ENCODE measurements around the gene KCNIP1.

DNA sequence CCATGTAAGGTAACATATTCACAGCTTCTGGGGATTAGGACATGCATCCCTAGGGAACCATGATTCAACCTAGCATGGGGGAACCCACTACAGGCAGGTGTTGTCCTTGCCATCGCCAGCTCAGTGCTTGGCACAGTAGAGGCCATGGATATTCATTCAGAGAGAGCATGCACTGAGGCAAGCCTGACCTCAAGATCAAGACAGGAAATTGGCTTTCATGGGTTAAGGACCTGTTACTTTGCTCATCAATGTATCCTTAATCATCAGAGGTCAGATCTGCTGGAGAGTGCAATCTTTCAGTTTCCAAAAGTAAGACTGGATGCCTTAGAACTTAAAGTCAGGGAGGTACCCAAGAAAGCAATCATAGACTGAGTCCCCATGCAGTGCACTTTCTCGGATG lies 84.0 kb downstream of the KCNIP1 start:
- TF ChIP-seq, protein P1, sequence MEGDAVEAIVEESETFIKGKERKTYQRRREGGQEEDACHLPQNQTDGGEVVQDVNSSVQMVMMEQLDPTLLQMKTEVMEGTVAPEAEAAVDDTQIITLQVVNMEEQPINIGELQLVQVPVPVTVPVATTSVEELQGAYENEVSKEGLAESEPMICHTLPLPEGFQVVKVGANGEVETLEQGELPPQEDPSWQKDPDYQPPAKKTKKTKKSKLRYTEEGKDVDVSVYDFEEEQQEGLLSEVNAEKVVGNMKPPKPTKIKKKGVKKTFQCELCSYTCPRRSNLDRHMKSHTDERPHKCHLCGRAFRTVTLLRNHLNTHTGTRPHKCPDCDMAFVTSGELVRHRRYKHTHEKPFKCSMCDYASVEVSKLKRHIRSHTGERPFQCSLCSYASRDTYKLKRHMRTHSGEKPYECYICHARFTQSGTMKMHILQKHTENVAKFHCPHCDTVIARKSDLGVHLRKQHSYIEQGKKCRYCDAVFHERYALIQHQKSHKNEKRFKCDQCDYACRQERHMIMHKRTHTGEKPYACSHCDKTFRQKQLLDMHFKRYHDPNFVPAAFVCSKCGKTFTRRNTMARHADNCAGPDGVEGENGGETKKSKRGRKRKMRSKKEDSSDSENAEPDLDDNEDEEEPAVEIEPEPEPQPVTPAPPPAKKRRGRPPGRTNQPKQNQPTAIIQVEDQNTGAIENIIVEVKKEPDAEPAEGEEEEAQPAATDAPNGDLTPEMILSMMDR (conservative IDR thresholded peaks at IDR 0.05; ENCODE audit: low read length) = no peak
- TF ChIP-seq EZH2phosphoT487 (IDR thresholded peaks at IDR 0.05; ENCODE audit: borderline replicate concordance) = no peak

All from Loucy (cell line).